ENCODE measurements around the gene TOM1L2.

GRCh38 chr17:17952691-17953090 is 19.5 kb downstream of the TOM1L2 start:
- TF ChIP-seq CTCF (IDR thresholded peaks at IDR 0.05; ENCODE audit: low read depth, low read length, poor library complexity, severe bottlenecking) (no peak), EZH2phosphoT487 (IDR thresholded peaks at IDR 0.05; ENCODE audit: borderline replicate concordance, low read length) (no peak)
